HUES48 (cell line): ENCODE data around the gene INAFM2.

ENCODE experiments used
- H3K27ac ChIP-seq: one replicate; pipeline ENCODE4 v1.7.0; 2013; ENCODE audit warnings: low read depth, low read length, inconsistent platforms
- H3K27me3 ChIP-seq: 2 replicates; pipeline ENCODE4 v1.6.1; 2013; ENCODE audit warnings: mild to moderate bottlenecking, low read length; ENCODE audit not compliant: control insufficient read depth, insufficient read depth
- H3K36me3 ChIP-seq: 2 replicates; pipeline ENCODE4 v1.6.1; 2013; ENCODE audit warnings: low read length; ENCODE audit not compliant: control insufficient read depth, insufficient read depth
- H3K4me1 ChIP-seq: 2 replicates; pipeline ENCODE4 v1.6.1; 2013; ENCODE audit warnings: mild to moderate bottlenecking, low read length; ENCODE audit not compliant: control insufficient read depth, insufficient read depth
- H3K4me3 ChIP-seq: 2 replicates; pipeline ENCODE4 v1.5.1; 2013; ENCODE audit warnings: mild to moderate bottlenecking, low read depth, low read length
- H3K9ac ChIP-seq: 2 replicates; pipeline ENCODE4 v1.6.1; 2013; ENCODE audit warnings: mild to moderate bottlenecking, low read depth, low read length, moderate library complexity
- H3K9me3 ChIP-seq: 2 replicates; pipeline ENCODE4 v1.6.1; 2013; ENCODE audit warnings: low read length; ENCODE audit not compliant: control insufficient read depth, insufficient read depth

The INAFM2 gene

DNA sequence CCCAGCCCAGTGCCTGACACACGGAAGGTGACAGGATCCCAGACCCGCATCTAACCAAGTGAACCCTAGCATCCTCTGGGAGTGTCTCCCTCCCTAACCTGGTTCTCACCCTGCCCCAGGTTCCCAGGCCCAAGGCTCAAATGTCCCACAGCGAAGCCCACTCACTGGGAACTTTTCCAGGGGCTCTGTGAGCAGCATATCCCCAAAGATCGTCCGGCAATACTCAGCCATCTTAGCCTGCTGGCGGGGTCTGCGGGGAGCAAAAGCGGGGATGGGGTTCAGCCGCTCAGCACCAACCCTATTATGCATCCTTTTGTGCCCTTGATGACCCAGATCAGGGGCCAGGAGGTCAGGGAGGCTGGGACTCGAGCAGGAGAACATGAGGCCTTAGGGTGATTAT is 26.1 kb upstream of the INAFM2 start:
- no peak overlapping the region for H3K27ac ChIP-seq
- 0 out of 2 replicates have a peak, but pooled peaks cover 4% of the 10 kb centered on the region for H3K9me3 ChIP-seq
- no peaks in the 10 kb centered on the region for H3K36me3 ChIP-seq
- peaks cover 12% of the 10 kb centered on the region; the same call in 1 of the 2 replicates for H3K4me1 ChIP-seq
- peaks cover 21% of the 10 kb centered on the region for H3K27me3 ChIP-seq
- no peak overlapping the region for H3K9ac ChIP-seq
- H3K4me3 ChIP-seq = no peak overlapping the region

DNA sequence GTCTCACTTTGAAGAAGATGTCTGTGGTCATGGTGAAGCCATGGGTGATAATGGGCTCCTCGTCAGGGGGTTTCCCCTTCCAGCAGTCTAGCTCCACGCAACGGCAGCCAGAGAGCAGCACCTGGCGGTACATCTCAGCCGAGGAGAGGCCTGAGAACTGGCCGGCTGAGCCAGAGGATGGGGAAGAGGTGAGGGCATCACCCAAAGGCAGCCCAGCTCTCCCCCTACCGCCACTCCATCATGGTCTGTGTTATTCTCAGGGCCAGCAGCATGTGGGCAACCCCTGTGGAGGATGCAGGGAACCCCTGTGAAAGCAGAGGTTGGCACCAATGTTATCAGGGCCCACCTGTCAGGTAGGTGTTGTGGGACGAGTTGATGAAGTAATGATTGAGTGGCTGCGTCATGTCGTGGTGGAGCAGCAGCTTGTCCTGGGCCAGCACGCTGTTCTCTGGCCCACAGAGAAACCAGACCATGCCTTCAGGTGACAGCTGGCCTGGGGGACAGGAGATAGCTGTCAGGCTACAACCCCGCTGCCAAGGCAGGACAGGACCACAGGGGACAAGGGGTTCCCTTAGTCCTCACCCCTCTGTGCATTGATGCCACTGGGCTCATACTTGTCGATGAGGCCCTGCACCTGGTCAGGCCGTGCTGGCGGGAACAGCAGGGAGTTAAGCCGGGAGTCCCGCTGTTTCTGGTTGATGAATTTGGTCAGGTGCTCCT is 25.1 kb upstream of the INAFM2 start:
- Histone ChIP-seq H3K4me1 (peaks cover 12% of the 10 kb centered on the region; the same call in 1 of the 2 replicates), H3K27me3 (peaks cover 10% of the 10 kb centered on the region), H3K27ac (no peak overlapping the region), H3K9ac (no peak overlapping the region), H3K36me3 (no peaks in the 10 kb centered on the region), H3K4me3 (no peak overlapping the region), H3K9me3 (0 out of 2 replicates have a peak, but pooled peaks cover 4% of the 10 kb centered on the region)

DNA sequence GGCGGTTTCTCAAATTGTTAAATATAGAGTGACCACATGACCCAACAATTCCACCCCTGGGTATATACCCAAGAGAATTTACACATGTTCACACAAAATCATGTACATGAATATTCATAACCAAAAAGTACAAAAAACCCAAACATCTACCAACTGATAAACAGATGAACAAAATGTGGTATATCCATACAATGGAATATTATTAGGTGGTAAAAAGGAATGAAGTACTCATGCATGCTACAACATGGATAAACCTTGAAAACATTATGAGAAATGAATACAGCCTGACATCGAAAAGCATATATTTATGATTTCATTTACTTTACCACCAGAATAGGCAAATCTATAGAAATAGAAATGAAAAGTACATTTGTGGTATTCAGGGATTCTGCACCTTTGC is 23.1 kb upstream of the INAFM2 start:
- Histone ChIP-seq H3K9me3 (0 out of 2 replicates have a peak, but pooled peaks cover 4% of the 10 kb centered on the region), H3K4me3 (no peak overlapping the region), H3K27me3 (no peaks in the 10 kb centered on the region), H3K9ac (no peak overlapping the region), H3K36me3 (no peaks in the 10 kb centered on the region), H3K4me1 (peaks cover 12% of the 10 kb centered on the region; the same call in 1 of the 2 replicates), H3K27ac (no peak overlapping the region)

DNA sequence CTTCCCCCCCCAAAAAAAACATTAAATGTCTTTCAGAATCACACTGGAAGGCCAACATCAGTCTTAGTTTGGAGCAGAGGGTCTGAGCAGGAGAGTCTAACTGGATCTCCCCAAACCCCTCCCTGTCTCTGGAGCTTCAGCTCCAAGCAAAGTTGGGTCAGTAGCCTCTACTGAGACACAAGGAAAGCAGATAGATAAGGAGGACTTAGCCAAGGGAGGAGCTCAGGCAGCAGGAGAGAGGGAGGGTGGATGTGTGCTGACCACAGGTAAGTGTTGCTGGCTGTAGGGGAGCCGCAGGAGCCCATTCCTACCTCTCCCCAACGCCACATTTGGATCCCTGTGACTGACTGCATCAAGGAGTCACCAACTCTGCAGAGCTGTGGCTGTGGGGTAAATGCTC is 22.7 kb upstream of the INAFM2 start:
- Histone ChIP-seq H3K9me3 (0 out of 2 replicates have a peak, but pooled peaks cover 4% of the 10 kb centered on the region), H3K4me3 (no peak overlapping the region), H3K27ac (no peak overlapping the region), H3K4me1 (peaks cover 12% of the 10 kb centered on the region; the same call in 1 of the 2 replicates), H3K9ac (no peak overlapping the region), H3K27me3 (no peaks in the 10 kb centered on the region), H3K36me3 (no peaks in the 10 kb centered on the region)

GRCh38 chr15:40301467-40302179 is 21.9 kb upstream of the INAFM2 start:
- Histone ChIP-seq H3K27ac (no peak overlapping the region), H3K4me3 (no peak overlapping the region), H3K27me3 (no peaks in the 10 kb centered on the region), H3K36me3 (no peaks in the 10 kb centered on the region), H3K9me3 (0 out of 2 replicates have a peak, but pooled peaks cover 4% of the 10 kb centered on the region), H3K9ac (no peak overlapping the region), H3K4me1 (peaks cover 13% of the 10 kb centered on the region; the same call in 1 of the 2 replicates)

GRCh38 chr15:40302288-40302886 is 21.1 kb upstream of the INAFM2 start:
- H3K4me1 ChIP-seq = peaks cover 21% of the 10 kb centered on the region
- H3K27me3 ChIP-seq = no peaks in the 10 kb centered on the region
- no peak overlapping the region for H3K27ac ChIP-seq
- H3K4me3 ChIP-seq = no peak overlapping the region
- H3K36me3 ChIP-seq = no peaks in the 10 kb centered on the region
- H3K9me3 ChIP-seq = 0 out of 2 replicates have a peak, but pooled peaks cover 4% of the 10 kb centered on the region
- no peak overlapping the region for H3K9ac ChIP-seq

DNA sequence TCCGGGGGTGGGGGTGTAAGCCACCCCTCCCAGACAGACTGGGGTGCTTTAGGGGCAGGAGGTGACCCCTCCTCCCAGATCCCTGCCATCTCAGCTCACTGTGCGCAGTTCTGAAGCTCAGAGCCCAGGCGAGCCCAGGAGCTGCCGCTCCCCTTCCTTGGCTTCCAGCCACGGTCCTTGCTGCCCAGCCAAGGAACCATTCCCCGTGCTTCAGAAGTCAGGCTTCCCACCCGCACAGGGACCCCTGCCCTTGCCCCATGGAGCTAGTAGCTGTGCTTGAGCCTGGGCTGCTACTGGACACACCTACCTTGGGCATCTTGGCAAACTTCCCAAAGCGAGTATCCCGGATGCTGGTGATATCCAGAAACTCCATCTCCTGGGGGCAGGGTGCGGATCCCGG is 20.5 kb upstream of the INAFM2 start:
- H3K36me3 ChIP-seq = no peaks in the 10 kb centered on the region
- H3K27ac ChIP-seq = no peak overlapping the region
- H3K4me1 ChIP-seq = peaks cover 25% of the 10 kb centered on the region
- no peak overlapping the region for H3K9ac ChIP-seq
- 0 out of 2 replicates have a peak, but pooled peaks cover 4% of the 10 kb centered on the region for H3K9me3 ChIP-seq
- no peak overlapping the region for H3K4me3 ChIP-seq
- H3K27me3 ChIP-seq = no peaks in the 10 kb centered on the region

- H3K27ac ChIP-seq = no peak overlapping the region
- no peaks in the 10 kb centered on the region for H3K27me3 ChIP-seq
- H3K4me1 ChIP-seq = peaks cover 28% of the 10 kb centered on the region
- H3K9ac ChIP-seq = no peak overlapping the region
- no peak overlapping the region for H3K4me3 ChIP-seq
- no peaks in the 10 kb centered on the region for H3K36me3 ChIP-seq
- H3K9me3 ChIP-seq = 0 out of 2 replicates have a peak, but pooled peaks cover 4% of the 10 kb centered on the region
Measured at GRCh38 chr15:40303576-40303975, 19.9 kb upstream of the INAFM2 start.

GRCh38 chr15:40305281-40305680 is 18.2 kb upstream of the INAFM2 start:
- Histone ChIP-seq H3K27ac (no peak overlapping the region), H3K9ac (no peak overlapping the region), H3K27me3 (peaks cover 3% of the 10 kb centered on the region; the same call in 1 of the 2 replicates), H3K36me3 (no peaks in the 10 kb centered on the region), H3K4me3 (no peak overlapping the region), H3K4me1 (peaks cover 39% of the 10 kb centered on the region), H3K9me3 (0 out of 2 replicates have a peak, but pooled peaks cover 4% of the 10 kb centered on the region)

GRCh38 chr15:40306371-40306770 is 17.1 kb upstream of the INAFM2 start:
- H3K9me3 ChIP-seq = no peaks in the 10 kb centered on the region
- no peaks in the 10 kb centered on the region for H3K36me3 ChIP-seq
- no peak overlapping the region for H3K4me3 ChIP-seq
- no peak overlapping the region for H3K27ac ChIP-seq
- no peak overlapping the region for H3K9ac ChIP-seq
- peaks cover 13% of the 10 kb centered on the region; the same call in 1 of the 2 replicates for H3K27me3 ChIP-seq
- peaks cover 34% of the 10 kb centered on the region for H3K4me1 ChIP-seq
